Motor neuron (in vitro differentiated cells): ENCODE data around the gene PDE4D. TPM values are rescaled to one million over a fixed set of nuclear protein-coding genes. Genes with fewer than 3 reads are reported as not detected.
"Not testable (repeated sequence)": the region's sequence is repeated elsewhere in the genome, so short reads cannot be mapped to it uniquely, and the experiment has no call there.

ENCODE experiments used
- ATAC-seq, 8 experiments: fragments of 200-7000 bp; cut with Tn5 transposase; replicated peaks in 6 of 8; 2 replicates each; pipeline ENCODE4 v1.8.0; 2021; ENCODE audit warnings: mild to moderate bottlenecking in 8 of 8, moderate library complexity in 8 of 8
- H3K27ac ChIP-seq, 2 donors: fragments of 250-450 bp; sonication (Bioruptor Pico); 2 replicates each; pipeline ENCODE4 v1.9.0; 2021; ENCODE audit warnings: antibody characterized with exemption in 2 of 2, mild to moderate bottlenecking in 2 of 2, moderate library complexity in 1 of 2
- H3K4me1 ChIP-seq, 2 donors: fragments of 250-450 bp; sonication (Bioruptor Pico); replicated peaks in 1 of 2; 2 replicates each; pipeline ENCODE4 v1.6.1; 2021; ENCODE audit warnings: antibody characterized with exemption in 2 of 2, mild to moderate bottlenecking in 2 of 2, moderate library complexity in 1 of 2
- H3K4me3 ChIP-seq, 5 donors: fragments of 250-450 bp; sonication (Bioruptor Pico); 2 replicates each; pipeline ENCODE4 v1.9.0; 2021; ENCODE audit warnings: antibody characterized with exemption in 5 of 5, mild to moderate bottlenecking in 5 of 5, moderate library complexity in 4 of 5
- WGBS, 10 experiments: fragments of 450-650 bp; shearing (Covaris generic); methylation state at CpG; one replicate each; pipeline ENCODE4 v1.0.0; 2022; 5-methylcytosine and 5-hydroxymethylcytosine counted together
- in situ Hi-C, 9 experiments: fragments of 400-800 bp; cut with MboI; loops; one replicate each; pipeline ENCODE4 v1.15.0; 2021; ENCODE audit warnings: low sequenced_read_pairs in 9 of 9, low pct_unique_long_range_greater_than_20kb in 2 of 9; ENCODE audit not compliant: unreplicated experiment in 9 of 9
- total RNA-seq, 8 experiments: library from RNA; unstranded; fragments of 300-600 nt; gene quantifications; 2 replicates each; pipeline versions ENCODE4 v1.2.3 to v1.2.4, GENCODE V29; 2022

PDE4D gene
- total RNA-seq, 8 experiments from 2014 or later, result 10.1 to 57.2 (median 23.7) TPM

DNA sequence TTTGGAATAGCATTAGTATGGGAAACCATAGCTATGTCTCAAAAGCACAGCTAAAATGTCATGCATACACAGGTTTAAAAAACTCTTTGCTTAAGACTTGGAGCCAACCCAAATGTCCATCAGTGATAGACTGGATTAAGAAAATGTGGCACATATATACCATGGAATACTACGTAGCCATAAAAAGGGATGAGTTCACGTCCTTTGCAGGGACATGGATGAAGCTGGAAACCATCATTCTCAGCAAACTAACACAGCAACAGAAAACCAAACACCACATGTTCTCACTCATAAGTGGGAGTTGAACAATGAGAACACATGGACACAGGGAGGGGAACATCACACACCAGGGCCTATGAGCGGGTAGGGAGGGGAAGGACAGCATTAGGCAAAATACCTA lies 897.7 kb downstream of the PDE4D start:
- ATAC-seq, in situ Hi-C loops, H3K4me1 ChIP-seq, H3K27ac ChIP-seq, H3K4me3 ChIP-seq: not testable (repeated sequence)
- WGBS, 10 experiments, result 57 to 100% (median 100%) methylated on average over 1 to 2 of the region's 3 CpGs; no CpG with 5 or more reads in 5 of the 10 experiments

- no peak overlapping the region for H3K4me3 ChIP-seq
- WGBS, 10 experiments, result 45 to 100% (median 93%) methylated on average over 1 of the region's 1 CpG; no CpG with 5 or more reads in 3 of the 10 experiments
Observed at GRCh38 chr5:58993461-58993860, 900.1 kb downstream of the PDE4D start.

DNA sequence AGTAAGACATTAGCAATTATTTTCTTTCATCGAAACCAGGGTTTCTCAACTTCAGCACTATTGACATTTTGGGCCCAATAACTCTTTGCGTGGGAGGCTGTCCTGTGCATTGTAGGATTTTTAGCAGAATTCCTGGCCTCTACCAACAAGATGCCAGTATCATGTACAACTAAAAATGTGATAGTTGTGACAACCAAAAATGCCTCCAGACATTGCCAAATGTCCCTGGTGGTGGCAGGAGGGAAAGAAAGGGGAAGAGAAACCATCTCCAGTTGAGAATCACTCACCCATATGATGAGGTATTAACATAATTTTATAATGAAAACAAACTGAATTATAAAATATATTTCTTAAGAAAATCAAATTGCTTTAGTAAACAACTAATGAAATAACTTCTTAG lies 904.6 kb downstream of the PDE4D start:
- WGBS, 10 experiments, result 50 to 100% (median 94%) methylated on average over 1 to 2 of the region's 2 CpGs; no CpG with 5 or more reads in 1 of the 10 experiments
- Histone ChIP-seq H3K4me3 (no peak overlapping the region), H3K4me1 (peaks cover 0 to 9% of the 10 kb centered on the region in 2 donors), H3K27ac (no peak overlapping the region)
- no peak for ATAC-seq
- in situ Hi-C loops, result no loop called here

More at GRCh38 chr5:58993461-58993860, 900.1 kb downstream of the PDE4D start:
- no peak for ATAC-seq
- Histone ChIP-seq H3K27ac (no peak overlapping the region), H3K4me1 (no peaks in the 10 kb centered on the region)
- in situ Hi-C loops, result no loop called here

GRCh38 chr5:58987193-58987592 lies 906.3 kb downstream of the PDE4D start:
- Histone ChIP-seq H3K4me3 (no peak overlapping the region), H3K27ac (no peak overlapping the region), H3K4me1 (peaks cover 0 to 13% of the 10 kb centered on the region in 2 donors)
- in situ Hi-C loops, result no loop called here
- ATAC-seq, result no peak

DNA sequence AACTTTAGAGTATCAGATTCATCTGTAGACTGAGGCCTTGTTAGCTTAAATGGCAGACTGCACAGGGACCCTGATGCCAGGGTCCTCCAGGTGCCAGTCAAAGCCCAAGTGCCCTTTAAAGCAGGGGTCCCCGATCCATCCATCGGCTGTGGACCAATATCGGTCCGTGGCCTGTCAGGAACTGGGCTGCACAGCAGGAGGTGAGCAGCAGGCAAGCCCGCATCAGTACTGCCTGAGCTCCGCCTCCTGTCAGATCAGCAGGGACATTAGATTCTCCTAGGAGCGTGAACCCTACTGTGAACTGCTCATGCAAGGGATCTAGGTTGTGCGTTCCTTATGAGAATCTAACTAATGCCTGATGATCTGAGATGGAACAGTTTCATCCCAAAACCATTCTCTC lies 907.2 kb downstream of the PDE4D start:
- no peak overlapping the region for H3K27ac ChIP-seq
- peaks cover 0 to 13% of the 10 kb centered on the region in 2 donors for H3K4me1 ChIP-seq
- ATAC-seq, result no peak
- WGBS, 10 experiments, result 48 to 90% (median 60%) methylated on average over 1 to 5 of the region's 8 CpGs; no CpG with 5 or more reads in 4 of the 10 experiments
- in situ Hi-C loops, result no loop called here
- H3K4me3 ChIP-seq, result no peak overlapping the region

GRCh38 chr5:58985759-58986158 lies 907.8 kb downstream of the PDE4D start:
- Histone ChIP-seq H3K4me1 (peaks cover 0 to 13% of the 10 kb centered on the region in 2 donors), H3K27ac (no peak overlapping the region), H3K4me3 (no peak overlapping the region)
- in situ Hi-C loops, result no loop called here
- WGBS, 10 experiments, result 77 to 100% (median 91%) methylated on average over 1 to 4 of the region's 4 CpGs
- ATAC-seq, result no peak

- Histone ChIP-seq H3K4me3 (no peak overlapping the region), H3K4me1 (peaks cover 0 to 13% of the 10 kb centered on the region in 2 donors), H3K27ac (no peak overlapping the region)
- 44 to 90% (median 75%) methylated on average over 1 to 4 of the region's 4 CpGs for WGBS, 10 experiments
- in situ Hi-C loops, result no loop called here
- ATAC-seq, result no peak
Observed at GRCh38 chr5:58985311-58985710, 908.2 kb downstream of the PDE4D start.

GRCh38 chr5:58983526-58984452 lies 909.7 kb downstream of the PDE4D start:
- Histone ChIP-seq H3K27ac (no peak overlapping the region), H3K4me3 (no peak overlapping the region), H3K4me1 (peaks cover 0 to 13% of the 10 kb centered on the region in 2 donors)
- in situ Hi-C loops, result no loop called here
- peak in 6 of 8 experiments; percentile 50 to 94 (median 78) for ATAC-seq

DNA sequence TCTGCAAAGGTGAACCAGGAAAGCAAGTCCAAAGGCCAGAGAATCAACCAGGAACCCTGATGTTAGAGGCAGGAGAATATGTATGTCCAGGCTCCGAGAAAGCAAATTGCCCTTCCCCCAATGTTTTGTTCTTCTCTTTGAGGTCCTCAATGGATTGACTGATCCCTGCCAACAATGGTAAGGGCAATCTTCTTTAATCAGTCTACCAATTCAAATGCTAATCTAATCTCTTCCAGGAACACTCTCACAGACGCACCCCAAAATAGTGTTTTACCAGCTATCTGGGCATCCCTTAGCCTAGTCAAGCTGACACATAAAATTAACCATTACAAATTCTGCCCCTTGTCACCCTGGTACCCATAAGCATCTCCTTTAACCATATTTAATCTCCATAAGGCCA lies 912.6 kb downstream of the PDE4D start:
- 60 to 100% (median 100%) methylated on average over 1 to 2 of the region's 2 CpGs; no CpG with 5 or more reads in 6 of the 10 experiments for WGBS, 10 experiments
- Histone ChIP-seq H3K4me3 (no peak overlapping the region), H3K4me1 (peaks cover 0 to 13% of the 10 kb centered on the region in 2 donors), H3K27ac (no peak overlapping the region)
- ATAC-seq, result no peak
- in situ Hi-C loops, result no loop called here

DNA sequence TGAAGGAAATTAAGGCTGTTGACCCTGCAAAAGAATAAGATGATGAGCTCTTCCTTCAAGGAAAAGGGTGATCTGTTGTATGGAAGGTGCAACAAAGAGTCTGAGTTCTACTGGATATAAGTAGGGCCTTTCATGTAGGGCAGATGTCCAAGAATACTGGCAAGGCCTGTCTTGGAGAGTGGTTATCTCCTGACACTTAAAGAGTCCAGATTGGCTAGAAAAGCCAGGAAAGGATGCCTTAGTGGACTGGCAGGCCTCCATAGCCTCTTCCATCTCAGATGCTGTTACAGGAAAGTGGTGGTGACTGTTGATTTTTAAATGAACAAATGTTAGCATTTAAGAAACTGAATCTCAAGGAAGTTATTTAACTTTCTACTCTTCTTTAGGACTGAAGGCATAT lies 914.4 kb downstream of the PDE4D start:
- H3K4me3 ChIP-seq, result no peak overlapping the region
- no peak for ATAC-seq
- in situ Hi-C loops, result no loop called here

DNA sequence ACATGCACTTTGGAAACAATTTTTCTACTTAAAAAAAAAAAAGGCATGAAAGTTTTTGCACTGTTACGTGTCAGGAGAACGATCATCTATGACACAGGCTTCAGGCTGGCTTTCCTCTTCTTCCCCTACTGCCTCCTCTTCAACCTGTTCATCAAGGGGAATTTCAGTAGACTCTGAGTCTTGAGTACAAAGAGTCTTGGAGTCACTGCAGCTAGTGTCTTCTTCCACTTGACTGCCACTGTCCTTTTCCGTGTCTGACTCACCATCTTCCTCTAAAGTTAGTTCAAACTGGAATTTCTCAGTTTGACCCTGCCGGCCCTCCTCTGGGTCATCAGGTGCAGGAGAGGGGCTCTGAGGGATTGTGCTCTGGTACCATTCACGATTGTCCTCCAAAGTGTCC lies 918.9 kb downstream of the PDE4D start:
- in situ Hi-C loops, result no loop called here
- WGBS, 10 experiments, result 67 to 100% (median 97%) methylated on average over 1 to 5 of the region's 5 CpGs; no CpG with 5 or more reads in 2 of the 10 experiments
- Histone ChIP-seq H3K27ac (no peak overlapping the region), H3K4me3 (no peak overlapping the region), H3K4me1 (no peaks in the 10 kb centered on the region)
- ATAC-seq, result no peak

More for the DNA sequence above, 914.4 kb downstream of the PDE4D start:
- Histone ChIP-seq H3K4me1 (peaks cover 0 to 5% of the 10 kb centered on the region in 2 donors), H3K27ac (no peak overlapping the region)

- in situ Hi-C loops, result no loop called here
- WGBS, 10 experiments, result 8 to 100% (median 87%) methylated on average over 2 to 5 of the region's 5 CpGs; no CpG with 5 or more reads in 1 of the 10 experiments
- H3K4me1 ChIP-seq, result no peaks in the 10 kb centered on the region
- no peak overlapping the region for H3K4me3 ChIP-seq
- no peak for ATAC-seq
- no peak overlapping the region for H3K27ac ChIP-seq
Observed at GRCh38 chr5:58974083-58974482, 919.4 kb downstream of the PDE4D start.

GRCh38 chr5:58972301-58972700 lies 921.2 kb downstream of the PDE4D start:
- no peaks in the 10 kb centered on the region for H3K4me1 ChIP-seq
- 0 to 67% (median 29%) methylated on average over 1 of the region's 1 CpG; no CpG with 5 or more reads in 1 of the 10 experiments for WGBS, 10 experiments
- no peak overlapping the region for H3K4me3 ChIP-seq
- in situ Hi-C loops, result no loop called here
- no peak overlapping the region for H3K27ac ChIP-seq
- ATAC-seq, result peak in 1 of 8 experiments; percentile 42

- in situ Hi-C loops, result no loop called here
- no peak overlapping the region for H3K4me3 ChIP-seq
- WGBS, 10 experiments, result 25 to 95% (median 82%) methylated on average over 1 to 2 of the region's 2 CpGs
Observed at GRCh38 chr5:58970766-58971165, 922.8 kb downstream of the PDE4D start.

More at GRCh38 chr5:58970766-58971165, 922.8 kb downstream of the PDE4D start:
- H3K4me1 ChIP-seq, result no peaks in the 10 kb centered on the region
- no peak overlapping the region for H3K27ac ChIP-seq
- no peak for ATAC-seq
